HAP-1 (cell line): Measurements from ENCODE around the gene TBC1D22A.

ENCODE experiments used
- DNase-seq, 2 experiments: peaks; one replicate each; pipeline ENCODE4 v3.0.0-alpha.2; 2016 to 2020; ENCODE audit warnings: low spot score in 2 of 2
- H3K27me3 ChIP-seq: fragments of 250-450 bp; sonication (Bioruptor Pico); 2 replicates; pipeline ENCODE4 v1.5.1; 2020; ENCODE audit warnings: low read depth, mild to moderate bottlenecking, moderate library complexity
- H3K36me3 ChIP-seq: fragments of 250-450 bp; sonication (Bioruptor Pico); replicated peaks from 2 replicates; pipeline ENCODE4 v1.5.1; 2020; ENCODE audit warnings: mild to moderate bottlenecking
- H3K4me1 ChIP-seq: fragments of 250-450 bp; sonication (Bioruptor Pico); 2 replicates; pipeline ENCODE4 v1.5.1; 2020; ENCODE audit warnings: mild to moderate bottlenecking
- H3K4me3 ChIP-seq: fragments of 250-450 bp; sonication (Bioruptor Pico); 2 replicates; pipeline ENCODE4 v1.5.1; 2020; ENCODE audit warnings: mild to moderate bottlenecking, moderate library complexity
- H3K9me3 ChIP-seq: fragments of 250-450 bp; sonication (Bioruptor Pico); 2 replicates; pipeline ENCODE4 v1.5.1; 2020; ENCODE audit warnings: mild to moderate bottlenecking, moderate library complexity
- in situ Hi-C: fragments of 300-500 bp; cut with MboI; formaldehyde crosslinking; loops from 3 replicates; pipeline ENCODE4 v1.14.3; 2020; ENCODE audit warnings: low sequenced_read_pairs, inconsistent platforms, mixed read lengths

TBC1D22A gene

GRCh38 chr22:46862418-46863324, 100.2 kb downstream of the TBC1D22A start:
- Histone ChIP-seq H3K4me1 (no peaks in the 10 kb centered on the region), H3K9me3 (no peaks in the 10 kb centered on the region), H3K36me3 (no peaks in the 10 kb centered on the region), H3K27me3 (no peaks in the 10 kb centered on the region), H3K4me3 (no peak overlapping the region)
- DNase-seq, result no peak
- in situ Hi-C loops, result no loop called here

GRCh38 chr22:46863794-46864193, 101.3 kb downstream of the TBC1D22A start:
- H3K4me3 ChIP-seq, result no peak overlapping the region
- no peaks in the 10 kb centered on the region for H3K9me3 ChIP-seq
- H3K4me1 ChIP-seq, result no peaks in the 10 kb centered on the region
- H3K27me3 ChIP-seq, result no peaks in the 10 kb centered on the region
- in situ Hi-C loops, result no loop called here
- no peaks in the 10 kb centered on the region for H3K36me3 ChIP-seq
- DNase-seq, result no peak

- Histone ChIP-seq H3K9me3 (no peaks in the 10 kb centered on the region), H3K27me3 (no peaks in the 10 kb centered on the region), H3K4me3 (no peak overlapping the region), H3K36me3 (no peaks in the 10 kb centered on the region), H3K4me1 (no peaks in the 10 kb centered on the region)
- DNase-seq, result no peak
- in situ Hi-C loops, result no loop called here
Observed at GRCh38 chr22:46864314-46865051, 102.0 kb downstream of the TBC1D22A start.

GRCh38 chr22:46865052-46865434, 102.6 kb downstream of the TBC1D22A start:
- H3K36me3 ChIP-seq, result no peaks in the 10 kb centered on the region
- no peak overlapping the region for H3K4me3 ChIP-seq
- in situ Hi-C loops, result no loop called here
- H3K27me3 ChIP-seq, result no peaks in the 10 kb centered on the region
- no peaks in the 10 kb centered on the region for H3K4me1 ChIP-seq
- DNase-seq, result no peak
- H3K9me3 ChIP-seq, result no peaks in the 10 kb centered on the region

- no peak for DNase-seq
- H3K9me3 ChIP-seq, result no peaks in the 10 kb centered on the region
- H3K4me3 ChIP-seq, result no peak overlapping the region
- no peaks in the 10 kb centered on the region for H3K36me3 ChIP-seq
- no peaks in the 10 kb centered on the region for H3K27me3 ChIP-seq
- no peaks in the 10 kb centered on the region for H3K4me1 ChIP-seq
- in situ Hi-C loops, result no loop called here
Observed at GRCh38 chr22:46865642-46866041, 103.2 kb downstream of the TBC1D22A start.

GRCh38 chr22:46866591-46866990, 104.1 kb downstream of the TBC1D22A start:
- H3K4me3 ChIP-seq, result no peak overlapping the region
- no peaks in the 10 kb centered on the region for H3K36me3 ChIP-seq
- in situ Hi-C loops, result no loop called here
- DNase-seq, result no peak
- no peaks in the 10 kb centered on the region for H3K4me1 ChIP-seq
- H3K27me3 ChIP-seq, result no peaks in the 10 kb centered on the region
- H3K9me3 ChIP-seq, result no peaks in the 10 kb centered on the region

- DNase-seq, result no peak
- no peaks in the 10 kb centered on the region for H3K4me1 ChIP-seq
- H3K36me3 ChIP-seq, result no peaks in the 10 kb centered on the region
Observed at GRCh38 chr22:46867106-46867505, 104.7 kb downstream of the TBC1D22A start.

GRCh38 chr22:46869329-46869728, 106.9 kb downstream of the TBC1D22A start:
- H3K4me3 ChIP-seq, result no peak overlapping the region
- no peak for DNase-seq
- H3K4me1 ChIP-seq, result no peaks in the 10 kb centered on the region
- in situ Hi-C loops, result no loop called here
- H3K36me3 ChIP-seq, result no peaks in the 10 kb centered on the region
- no peaks in the 10 kb centered on the region for H3K27me3 ChIP-seq
- no peaks in the 10 kb centered on the region for H3K9me3 ChIP-seq

More at GRCh38 chr22:46867106-46867505, 104.7 kb downstream of the TBC1D22A start:
- in situ Hi-C loops, result no loop called here
- Histone ChIP-seq H3K9me3 (no peaks in the 10 kb centered on the region), H3K27me3 (no peaks in the 10 kb centered on the region), H3K4me3 (no peak overlapping the region)

GRCh38 chr22:46869831-46870441, 107.5 kb downstream of the TBC1D22A start:
- in situ Hi-C loops, result no loop called here
- no peaks in the 10 kb centered on the region for H3K27me3 ChIP-seq
- no peak overlapping the region for H3K4me3 ChIP-seq
- DNase-seq, result no peak
- H3K9me3 ChIP-seq, result no peaks in the 10 kb centered on the region
- H3K36me3 ChIP-seq, result no peaks in the 10 kb centered on the region
- H3K4me1 ChIP-seq, result no peaks in the 10 kb centered on the region

- H3K4me1 ChIP-seq, result no peaks in the 10 kb centered on the region
- no peaks in the 10 kb centered on the region for H3K36me3 ChIP-seq
- no peak overlapping the region for H3K4me3 ChIP-seq
- in situ Hi-C loops, result no loop called here
- no peak for DNase-seq
- H3K27me3 ChIP-seq, result no peaks in the 10 kb centered on the region
- H3K9me3 ChIP-seq, result no peaks in the 10 kb centered on the region
Observed at GRCh38 chr22:46871826-46872225, 109.4 kb downstream of the TBC1D22A start.

GRCh38 chr22:46875089-46875488, 112.6 kb downstream of the TBC1D22A start:
- H3K4me1 ChIP-seq, result no peaks in the 10 kb centered on the region
- no peak overlapping the region for H3K4me3 ChIP-seq
- H3K9me3 ChIP-seq, result no peaks in the 10 kb centered on the region
- in situ Hi-C loops, result no loop called here
- no peaks in the 10 kb centered on the region for H3K27me3 ChIP-seq
- DNase-seq, result no peak
- H3K36me3 ChIP-seq, result no peaks in the 10 kb centered on the region

- in situ Hi-C loops, result no loop called here
- no peaks in the 10 kb centered on the region for H3K9me3 ChIP-seq
- H3K27me3 ChIP-seq, result no peaks in the 10 kb centered on the region
- no peak for DNase-seq
- no peaks in the 10 kb centered on the region for H3K36me3 ChIP-seq
- H3K4me3 ChIP-seq, result no peak overlapping the region
- H3K4me1 ChIP-seq, result no peaks in the 10 kb centered on the region
Observed at GRCh38 chr22:46876357-46876934, 114.0 kb downstream of the TBC1D22A start.

- in situ Hi-C loops, result no loop called here
Observed at GRCh38 chr22:46878191-46878948, 115.9 kb downstream of the TBC1D22A start.

More at GRCh38 chr22:46878191-46878948, 115.9 kb downstream of the TBC1D22A start:
- no peak for DNase-seq
- Histone ChIP-seq H3K4me3 (no peak overlapping the region), H3K9me3 (no peaks in the 10 kb centered on the region), H3K27me3 (no peaks in the 10 kb centered on the region), H3K4me1 (peaks cover 5% of the 10 kb centered on the region), H3K36me3 (no peaks in the 10 kb centered on the region)
